GM23338 (cell line): ENCODE data around the gene TMTC2. TPM values are rescaled to one million over a fixed set of nuclear protein-coding genes. Genes with fewer than 3 reads are reported as not detected.
A peak's percentile ranks its signal among the peaks of the same experiment; 100 is the strongest.

ENCODE experiments used
- ATAC-seq: fragments of 200-7000 bp; cut with Tn5 transposase; 3 replicates; pipeline ENCODE4 v1.9.1; 2020
- DNase-seq: peaks from one replicate; pipeline ENCODE4 v3.0.0-alpha.2; 2015; ENCODE audit warnings: low spot score
- H2AFZ ChIP-seq: fragments of 200-600 bp; sonication (generic); 2 replicates; pipeline ENCODE4 v1.8.0; 2016; ENCODE audit warnings: antibody characterized with exemption, mild to moderate bottlenecking, moderate library complexity
- H3F3A ChIP-seq: fragments of 200-600 bp; sonication (generic); replicated peaks from 2 replicates; pipeline ENCODE4 v1.8.0; 2017; ENCODE audit warnings: antibody characterized with exemption, mixed run types, low read depth
- H3K27ac ChIP-seq: fragments of 200-600 bp; sonication (generic); 2 replicates; pipeline ENCODE4 v1.6.1; 2016; ENCODE audit warnings: low read depth
- H3K27me3 ChIP-seq: fragments of 200-600 bp; sonication (generic); 2 replicates; pipeline ENCODE4 v1.8.0; 2016; ENCODE audit warnings: mild to moderate bottlenecking, mixed run types, moderate library complexity; ENCODE audit not compliant: insufficient read depth
- H3K36me3 ChIP-seq: fragments of 200-600 bp; sonication (generic); 2 replicates; pipeline ENCODE4 v1.8.0; 2016; ENCODE audit warnings: mild to moderate bottlenecking; ENCODE audit not compliant: insufficient read depth
- H3K4me1 ChIP-seq: fragments of 200-600 bp; sonication (generic); 2 replicates; pipeline ENCODE4 v1.8.0; 2016; ENCODE audit warnings: mild to moderate bottlenecking, moderate library complexity; ENCODE audit not compliant: insufficient read depth
- H3K4me2 ChIP-seq: fragments of 200-600 bp; sonication (generic); 2 replicates; pipeline ENCODE4 v1.7.1; 2017; ENCODE audit warnings: mixed run types
- H3K4me3 ChIP-seq: fragments of 200-600 bp; sonication (generic); 2 replicates; pipeline ENCODE4 v1.6.1; 2016; ENCODE audit warnings: mixed run types
- H3K79me2 ChIP-seq: fragments of 200-600 bp; sonication (generic); replicated peaks from 2 replicates; pipeline ENCODE4 v1.8.0; 2017; ENCODE audit warnings: mild to moderate bottlenecking; ENCODE audit not compliant: insufficient read depth
- H3K9me2 ChIP-seq: fragments of 200-600 bp; sonication (generic); 2 replicates; pipeline ENCODE4 v1.8.0; 2017; ENCODE audit not compliant: insufficient read depth
- H4K20me1 ChIP-seq: fragments of 200-600 bp; sonication (generic); replicated peaks from 2 replicates; pipeline ENCODE4 v1.8.0; 2017; ENCODE audit warnings: mild to moderate bottlenecking; ENCODE audit not compliant: insufficient read depth
- H3K27ac Mint-ChIP-seq: 2 replicates; pipeline ENCODE4 v1.8.0; 2020; ENCODE audit warnings: inconsistent platforms, mild to moderate bottlenecking, moderate library complexity, mixed read lengths
- H3K27me3 Mint-ChIP-seq: 3 replicates; pipeline ENCODE4 v1.8.0; 2022; ENCODE audit warnings: low read depth, mild to moderate bottlenecking, moderate library complexity, mixed read lengths, inconsistent platforms; ENCODE audit not compliant: insufficient read depth, poor library complexity
- H3K36me3 Mint-ChIP-seq: 3 replicates; pipeline ENCODE4 v1.8.0; 2021; ENCODE audit warnings: low read depth, mild to moderate bottlenecking, inconsistent platforms, moderate library complexity, mixed read lengths
- H3K4me1 Mint-ChIP-seq: 3 replicates; pipeline ENCODE4 v1.8.0; 2020; ENCODE audit warnings: mild to moderate bottlenecking, inconsistent platforms, mixed read lengths
- H3K4me3 Mint-ChIP-seq: 3 replicates; pipeline ENCODE4 v1.8.0; 2021; ENCODE audit warnings: moderate library complexity, mild to moderate bottlenecking, inconsistent platforms, mixed read lengths
- H3K9me3 Mint-ChIP-seq: 3 replicates; pipeline ENCODE4 v1.8.0; 2020; ENCODE audit warnings: moderate library complexity, mild to moderate bottlenecking, inconsistent platforms, mixed read lengths
- CREB1 ChIP-seq: fragments of 250-450 bp; sonication (Bioruptor Pico); IDR thresholded peaks from 2 replicates; pipeline ENCODE4 v1.5.0; 2020; ENCODE audit warnings: low read depth, mild to moderate bottlenecking, moderate library complexity
- CTCF ChIP-seq, 2 experiments: fragments of 200-600 bp in 1 of 2; sonication (generic) in 1 of 2; conservative IDR thresholded peaks; 2 replicates each; pipeline versions ENCODE4 v1.5.1 to v1.6.1; 2016 to 2017; ENCODE audit warnings: antibody characterized with exemption in 2 of 2, low read depth in 2 of 2, mild to moderate bottlenecking in 2 of 2, moderate library complexity in 1 of 2
- ETS1 ChIP-seq: IDR thresholded peaks from 2 replicates; pipeline ENCODE4 v1.6.1; 2016; ENCODE audit warnings: antibody characterized with exemption
- EZH2 ChIP-seq: fragments of 200-600 bp; sonication (generic); IDR thresholded peaks from one replicate; pipeline ENCODE4 v1.8.0; 2017; ENCODE audit warnings: antibody characterized with exemption, mild to moderate bottlenecking, low read depth; ENCODE audit not compliant: unreplicated experiment
- JUNB ChIP-seq: IDR thresholded peaks from one replicate; pipeline ENCODE4 v1.6.1; 2016; ENCODE audit warnings: antibody characterized with exemption; ENCODE audit not compliant: unreplicated experiment
- NANOG ChIP-seq: IDR thresholded peaks from 2 replicates; pipeline ENCODE4 v1.6.1; 2016; ENCODE audit warnings: antibody characterized with exemption, borderline replicate concordance
- REST ChIP-seq: IDR thresholded peaks from one replicate; pipeline ENCODE4 v1.6.1; 2018; ENCODE audit warnings: antibody characterized with exemption; ENCODE audit not compliant: unreplicated experiment
- ZNF114 ChIP-seq: fragments of 250-450 bp; sonication (Bioruptor Pico); IDR thresholded peaks from 2 replicates; pipeline ENCODE4 v1.5.0; 2020; ENCODE audit warnings: mild to moderate bottlenecking, moderate library complexity
- ZNF331 ChIP-seq: fragments of 250-450 bp; sonication (Bioruptor Pico); IDR thresholded peaks from 2 replicates; pipeline ENCODE4 v1.5.0; 2020; ENCODE audit warnings: low read depth, mild to moderate bottlenecking, moderate library complexity
- ZNF462 ChIP-seq: fragments of 250-450 bp; sonication (Bioruptor Pico); IDR thresholded peaks from 2 replicates; pipeline ENCODE4 v1.5.0; 2020; ENCODE audit warnings: mild to moderate bottlenecking, moderate library complexity
- polyA plus RNA-seq: library from polyadenylated mRNA; unstranded; fragments of >200 nt; fragmentation: Nextera tagmentation; extraction: Ambion mirVana; gene quantifications from 2 replicates; pipeline ENCODE4 v1.2.1, GENCODE V29; 2016
- total RNA-seq: library from RNA; depleted of rRNA; stranded (reverse); fragments of >200 nt; shearing (Covaris generic); gene quantifications from 2 replicates; pipeline ENCODE4 v1.2.3, GENCODE V29; 2014

The TMTC2 gene
- total and polyA plus RNA-seq, 2 experiments from 2014 or later = 0.57 to 6.5 TPM

- TF ChIP-seq JUNB (no peak), ETS1 (no peak)
Observed at GRCh38 chr12:82756303-82756702, 69.6 kb downstream of the TMTC2 start (continued).

- Histone ChIP-seq H3K79me2 (no peaks in the 10 kb centered on the region), H3K4me2 (peak overlapping the region; percentile 10; the same call in 1 of the 2 replicates), H3K27me3 (no peaks in the 10 kb centered on the region), H4K20me1 (peaks cover 10% of the 10 kb centered on the region; the same call in 1 of the 2 replicates), H2AFZ (no peak overlapping the region), H3K27ac (no peak overlapping the region), H3K4me1 (peaks cover 27% of the 10 kb centered on the region), H3K9me2 (no peaks in the 10 kb centered on the region), H3K36me3 (no peaks in the 10 kb centered on the region), H3F3A (no peaks in the 10 kb centered on the region), H3K4me3 (no peak overlapping the region)
- Mint-ChIP-seq H3K27ac (no peak overlapping the region), H3K36me3 (no peaks in the 10 kb centered on the region), H3K4me3 (no peak overlapping the region), H3K9me3 (no peaks in the 10 kb centered on the region), H3K27me3 (peaks cover 7% of the 10 kb centered on the region), H3K4me1 (peaks cover 28% of the 10 kb centered on the region)
- ATAC-seq (no peak), DNase-seq (no peak)
- TF ChIP-seq ZNF462 = no peak
- no peak for TF ChIP-seq ZNF331 (CRISPR knock-in tag)
- TF ChIP-seq REST = no peak
- TF ChIP-seq NANOG = no peak
- TF ChIP-seq CREB1 (CRISPR knock-in tag) = no peak
- no peak for TF ChIP-seq JUNB
- TF ChIP-seq CTCF (conservative IDR thresholded peaks at IDR 0.05; ENCODE audit: low read depth in 2 of 2) = no peak
- TF ChIP-seq ZNF114 = no peak
- no peak for TF ChIP-seq EZH2
Observed at GRCh38 chr12:82757059-82757458, 70.4 kb downstream of the TMTC2 start.
